PFSK-1 (cell line): ENCODE results near the gene OSBPL10.

Experiments
- FOXP2 ChIP-seq: optimal IDR thresholded peaks from 2 replicates; pipeline ENCODE3; 2011; ENCODE audit warnings: borderline replicate concordance, control low read depth, inconsistent platforms; ENCODE audit not compliant: insufficient read depth; ENCODE audit errors: extremely low read length, extremely low read depth
- POLR2AphosphoS5 ChIP-seq: IDR thresholded peaks from 2 replicates; pipeline ENCODE4 v1.6.1; 2012; ENCODE audit warnings: low read depth, mild to moderate bottlenecking, control low read depth, low read length, moderate library complexity

GRCh38 chr3:31957106-31957505 lies 24.0 kb downstream of the OSBPL10 start:
- TF ChIP-seq FOXP2 (no peak), POLR2AphosphoS5 (no peak)
